SHP77 (cell line): ENCODE results near the gene MADCAM1.
A peak's percentile ranks its signal among the peaks of the same experiment; 100 is the strongest.

Experiments
- DNase-seq, 2 experiments: peaks; one replicate each; lab custom pipeline; 2025; lab: John Stamatoyannopoulos, UW

MADCAM1 gene

GRCh38 chr19:508204-509150 lies 12.2 kb downstream of the MADCAM1 start:
- no peak for DNase-seq

GRCh38 chr19:510606-511100 lies 14.4 kb downstream of the MADCAM1 start:
- peak; percentile 83 to 87 for DNase-seq

- peak; percentile 93 to 98 for DNase-seq
Observed at GRCh38 chr19:511101-511851, 15.0 kb downstream of the MADCAM1 start.

GRCh38 chr19:512547-513365 lies 16.5 kb downstream of the MADCAM1 start:
- peak; percentile 82 to 89 for DNase-seq

GRCh38 chr19:513368-514165 lies 17.3 kb downstream of the MADCAM1 start:
- DNase-seq: no peak

- DNase-seq: no peak
Observed at GRCh38 chr19:514166-514663, 17.9 kb downstream of the MADCAM1 start.

GRCh38 chr19:517721-518597 lies 21.7 kb downstream of the MADCAM1 start:
- DNase-seq: no peak

- DNase-seq: no peak
Observed at GRCh38 chr19:518598-519231, 22.4 kb downstream of the MADCAM1 start.

- no peak for DNase-seq
Observed at GRCh38 chr19:519449-519865, 23.2 kb downstream of the MADCAM1 start.

GRCh38 chr19:522726-523125 lies 26.4 kb downstream of the MADCAM1 start:
- no peak for DNase-seq

- no peak for DNase-seq
Observed at GRCh38 chr19:524062-524674, 27.9 kb downstream of the MADCAM1 start.

GRCh38 chr19:525029-525428 lies 28.7 kb downstream of the MADCAM1 start:
- DNase-seq: no peak

- no peak for DNase-seq
Observed at GRCh38 chr19:525857-526419, 29.7 kb downstream of the MADCAM1 start.

GRCh38 chr19:530134-531008 lies 34.1 kb downstream of the MADCAM1 start:
- no peak for DNase-seq

- peak; percentile 63 to 81 for DNase-seq
Observed at GRCh38 chr19:531009-531752, 34.9 kb downstream of the MADCAM1 start.

- DNase-seq: no peak
Observed at GRCh38 chr19:531753-532560, 35.7 kb downstream of the MADCAM1 start, which contains the start of gene CDC34. Gene CDC34, plus strand, starts transcription at chr19:531760. Its CDS starts 172 bp downstream, at chr19:531932.
